ENCODE data around the gene PCMT1.

DNA sequence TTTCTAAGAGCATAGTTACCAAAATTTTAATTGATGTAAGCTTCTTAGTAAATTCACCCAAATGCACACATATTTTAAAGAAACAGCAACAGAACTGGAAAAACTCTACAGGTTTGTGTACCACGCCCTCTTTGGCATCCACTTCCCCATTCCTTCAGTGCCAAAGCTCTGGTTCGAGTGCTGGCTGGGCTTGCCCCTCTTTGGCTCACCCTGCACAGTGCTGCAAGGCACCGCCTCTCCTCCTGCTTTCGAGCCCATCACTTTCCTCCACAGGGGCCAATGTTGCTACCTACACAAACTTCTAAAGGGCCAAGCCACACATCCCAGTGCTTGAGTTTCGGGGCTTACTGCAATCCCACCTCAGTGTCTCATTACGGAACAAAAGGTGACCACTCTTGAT lies 105.0 kb downstream of the PCMT1 start:
- TF ChIP-seq, protein P1, sequence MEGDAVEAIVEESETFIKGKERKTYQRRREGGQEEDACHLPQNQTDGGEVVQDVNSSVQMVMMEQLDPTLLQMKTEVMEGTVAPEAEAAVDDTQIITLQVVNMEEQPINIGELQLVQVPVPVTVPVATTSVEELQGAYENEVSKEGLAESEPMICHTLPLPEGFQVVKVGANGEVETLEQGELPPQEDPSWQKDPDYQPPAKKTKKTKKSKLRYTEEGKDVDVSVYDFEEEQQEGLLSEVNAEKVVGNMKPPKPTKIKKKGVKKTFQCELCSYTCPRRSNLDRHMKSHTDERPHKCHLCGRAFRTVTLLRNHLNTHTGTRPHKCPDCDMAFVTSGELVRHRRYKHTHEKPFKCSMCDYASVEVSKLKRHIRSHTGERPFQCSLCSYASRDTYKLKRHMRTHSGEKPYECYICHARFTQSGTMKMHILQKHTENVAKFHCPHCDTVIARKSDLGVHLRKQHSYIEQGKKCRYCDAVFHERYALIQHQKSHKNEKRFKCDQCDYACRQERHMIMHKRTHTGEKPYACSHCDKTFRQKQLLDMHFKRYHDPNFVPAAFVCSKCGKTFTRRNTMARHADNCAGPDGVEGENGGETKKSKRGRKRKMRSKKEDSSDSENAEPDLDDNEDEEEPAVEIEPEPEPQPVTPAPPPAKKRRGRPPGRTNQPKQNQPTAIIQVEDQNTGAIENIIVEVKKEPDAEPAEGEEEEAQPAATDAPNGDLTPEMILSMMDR (IDR thresholded peaks at IDR 0.05; ENCODE audit: borderline replicate concordance, extremely low read depth, low read length, poor library complexity, severe bottlenecking) = no peak
- no peak for TF ChIP-seq EZH2 (IDR thresholded peaks at IDR 0.05; ENCODE audit: borderline replicate concordance, low read depth, low read length, severe bottlenecking)
